Activated naive CD4-positive, alpha-beta T cell treated with anti-CD3 and anti-CD28 coated beads for 36 hours (primary cell): ENCODE results near the gene SMG6. TPM values are rescaled to one million over a fixed set of nuclear protein-coding genes. Genes with fewer than 3 reads are reported as not detected.
A peak's percentile ranks its signal among the peaks of the same experiment; 100 is the strongest.

Source experiments
- CTCF ChIA-PET: fragments of 350-600 bp; sonication (Branson Sonifier 250); formaldehyde crosslinking; loops from one replicate; lab custom pipeline; 2021; ENCODE audit warnings: antibody characterized with exemption; lab: Charles Lee
- DNase-seq: peaks from one replicate; pipeline ENCODE4 v3.0.0-alpha.2; 2020
- H3K27ac Mint-ChIP-seq: one replicate; pipeline ENCODE4 v1.8.0; 2021; ENCODE audit warnings: mild to moderate bottlenecking, mixed read lengths
- H3K27me3 Mint-ChIP-seq: one replicate; pipeline ENCODE4 v1.8.0; 2021; ENCODE audit warnings: low read depth, mixed read lengths
- H3K36me3 Mint-ChIP-seq: one replicate; pipeline ENCODE4 v1.8.0; 2021; ENCODE audit warnings: low read depth, mixed read lengths
- H3K4me1 Mint-ChIP-seq: one replicate; pipeline ENCODE4 v1.8.0; 2021; ENCODE audit warnings: low read depth, mixed read lengths
- H3K4me3 Mint-ChIP-seq: one replicate; pipeline ENCODE4 v1.8.0; 2021; ENCODE audit warnings: mild to moderate bottlenecking, moderate library complexity, mixed read lengths
- H3K9me3 Mint-ChIP-seq: one replicate; pipeline ENCODE4 v1.8.0; 2021; ENCODE audit warnings: mixed read lengths
- intact Hi-C: fragments of 100-400 bp; cut with micrococcal nuclease; formaldehyde crosslinking; loops from one replicate; pipeline ENCODE4 v1.15.1; 2023
- total RNA-seq, 2 experiments: library from RNA; stranded (reverse); gene quantifications; one replicate each; pipeline ENCODE4 v1.2.3, GENCODE V29; 2021

The SMG6 gene
- total RNA-seq, 2 experiments from 2014 or later: 18.8 to 20.7 TPM

DNA sequence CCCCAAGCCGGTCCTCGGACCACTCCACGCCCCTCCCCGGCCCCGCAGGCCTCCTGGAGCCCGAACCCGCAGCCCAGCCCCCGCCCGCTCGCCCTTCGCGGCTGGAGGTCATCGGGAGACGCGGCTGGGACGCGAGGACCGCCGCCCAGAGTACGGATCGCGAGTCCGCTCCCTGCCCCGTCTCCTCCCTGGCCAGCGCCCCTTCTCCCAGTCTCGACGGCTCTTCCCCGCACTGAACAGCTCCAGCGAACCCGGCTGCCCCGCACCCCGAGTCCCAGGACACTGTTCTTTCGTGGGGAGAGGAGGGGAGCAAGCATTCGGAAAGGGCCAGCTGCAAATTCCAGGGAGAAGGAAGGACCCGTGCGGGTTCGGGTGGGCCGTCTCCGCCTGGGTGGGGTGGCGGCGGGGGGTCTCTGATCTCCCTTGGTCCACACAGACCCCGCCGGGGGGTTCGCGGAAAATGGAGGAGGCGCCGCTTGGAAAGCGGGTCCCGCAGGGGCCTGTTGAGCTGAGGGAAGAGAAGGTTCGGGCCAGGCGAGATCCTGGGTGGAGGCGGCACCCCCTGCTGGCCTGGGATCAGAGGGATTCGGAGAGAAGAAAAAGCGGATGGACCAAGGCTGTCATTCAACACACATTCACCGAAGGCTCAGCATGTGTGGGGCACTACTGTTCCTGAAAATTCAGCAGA lies 277.8 kb downstream of the SMG6 start:
- peak; percentile 59 for DNase-seq
- Mint-ChIP-seq H3K36me3 (no peaks in the 10 kb centered on the region), H3K27me3 (peaks cover 30% of the 10 kb centered on the region), H3K4me1 (peaks cover 18% of the 10 kb centered on the region), H3K27ac (no peak overlapping the region), H3K4me3 (peak overlapping the region; percentile 73), H3K9me3 (no peaks in the 10 kb centered on the region)
- CTCF ChIA-PET: interaction anchor here (0.6 to 3.1 kb wide), 5 partner anchors 29 to 311 kb away, joined by 3 to 11 read pairs (median 5); no protein-coding TSS in a partner anchor
- intact Hi-C loops: loop anchor here (1.0 kb wide), 1 partner anchor 117 kb away; no protein-coding TSS in a partner anchor

DNA sequence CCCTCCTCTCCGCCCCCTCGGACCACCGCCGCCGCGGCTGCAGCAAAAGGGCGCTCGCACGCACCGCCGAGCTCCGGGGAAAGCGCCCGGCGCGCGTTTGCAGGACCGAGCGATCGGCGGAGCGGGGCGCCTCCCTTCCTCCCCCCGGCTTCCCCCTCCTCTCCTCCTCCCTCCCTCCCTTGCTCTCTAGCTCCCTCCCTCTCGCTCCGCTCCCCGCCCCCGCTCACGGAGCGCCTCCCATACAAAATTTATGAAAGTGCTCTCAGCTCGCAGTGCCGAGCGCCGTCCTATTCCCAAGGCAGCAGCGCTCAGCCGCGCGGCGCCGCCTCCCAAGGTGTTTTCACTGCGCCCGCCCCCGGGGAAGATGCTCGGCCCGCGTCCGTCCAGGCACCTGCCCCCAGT lies 278.4 kb downstream of the SMG6 start, which contains the start of gene RTN4RL1:
RTN4RL1 (minus strand) TSS at position 115 of the 402 bp plus-strand sequence. CDS start 469 bp downstream, outside the sequence.
- H3K4me3 Mint-ChIP-seq: peak within 1 kb of the TSS; percentile 73
- intact Hi-C loops: no loop called here
- H3K9me3 Mint-ChIP-seq: no peaks in the 10 kb centered on the region
- H3K4me1 Mint-ChIP-seq: peaks cover 14% of the 10 kb centered on the region
- peak; percentile 78 for DNase-seq
- H3K27ac Mint-ChIP-seq: no peak within 1 kb of the TSS
- no peaks in the 10 kb centered on the region for H3K36me3 Mint-ChIP-seq
- peaks cover 30% of the 10 kb centered on the region for H3K27me3 Mint-ChIP-seq
- CTCF ChIA-PET: interaction anchor here (0.6 to 3.1 kb wide), 3 partner anchors 115 to 703 kb away, joined by 4 to 11 read pairs (median 6); no protein-coding TSS in a partner anchor

GRCh38 chr17:2024572-2025219 lies 278.9 kb downstream of the SMG6 start:
- Mint-ChIP-seq H3K27me3 (peaks cover 30% of the 10 kb centered on the region), H3K4me3 (peak overlapping the region; percentile 53), H3K36me3 (no peaks in the 10 kb centered on the region), H3K4me1 (peaks cover 13% of the 10 kb centered on the region), H3K27ac (no peak overlapping the region), H3K9me3 (no peaks in the 10 kb centered on the region)
- CTCF ChIA-PET: interaction anchor here (0.6 to 3.1 kb wide), 2 partner anchors 304 to 704 kb away, joined by 4 to 11 read pairs; no protein-coding TSS in a partner anchor
- DNase-seq: no peak
- intact Hi-C loops: no loop called here

DNA sequence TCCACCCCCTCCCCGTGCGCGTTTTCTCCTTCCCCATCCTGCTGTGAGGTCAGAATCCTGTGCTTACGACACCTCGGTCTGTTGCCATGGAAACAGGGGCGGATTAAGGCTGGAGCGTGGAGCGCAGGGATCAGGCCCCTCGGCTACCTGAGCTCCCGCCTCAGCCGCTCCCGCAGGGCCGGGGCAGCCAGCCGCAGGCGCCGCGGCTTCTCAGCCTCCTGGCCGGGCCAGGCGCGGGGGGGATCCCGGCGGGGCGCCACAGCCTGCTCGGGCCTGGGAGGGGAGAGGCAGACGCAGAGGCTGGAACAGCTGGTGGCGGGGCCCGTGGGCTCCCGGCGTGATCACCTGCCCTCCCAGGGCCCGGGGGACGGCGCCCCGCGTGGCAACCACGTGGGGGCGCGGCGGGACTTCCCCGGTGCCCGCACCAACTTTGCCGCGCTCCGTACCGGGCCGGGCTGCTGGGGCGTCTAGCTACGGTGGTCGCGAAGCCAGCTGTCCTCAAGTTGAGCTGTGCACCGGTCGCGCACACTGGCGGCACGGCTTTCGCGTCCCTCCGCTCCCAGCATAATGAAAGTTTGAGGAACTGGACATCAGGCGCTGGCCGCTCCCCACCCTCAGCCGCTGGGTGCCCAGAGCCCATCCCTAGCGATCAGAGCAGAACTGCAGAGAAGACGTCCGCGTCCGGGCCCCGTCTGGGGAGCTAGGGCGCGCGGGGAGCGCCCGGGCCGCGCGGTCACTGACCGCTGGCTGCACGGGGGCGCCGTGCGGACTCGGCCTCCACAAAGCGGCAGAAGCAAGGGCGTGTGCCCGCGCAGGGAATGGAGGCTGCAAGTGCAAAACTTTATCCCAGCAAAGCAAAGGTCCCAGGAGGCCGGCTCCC lies 279.7 kb downstream of the SMG6 start:
- H3K9me3 Mint-ChIP-seq: no peaks in the 10 kb centered on the region
- peak overlapping the region; percentile 53 for H3K4me3 Mint-ChIP-seq
- peaks cover 30% of the 10 kb centered on the region for H3K27me3 Mint-ChIP-seq
- peak; percentile 63 for DNase-seq
- CTCF ChIA-PET: no interaction called here
- H3K36me3 Mint-ChIP-seq: no peaks in the 10 kb centered on the region
- intact Hi-C loops: no loop called here
- H3K27ac Mint-ChIP-seq: no peak overlapping the region
- peaks cover 11% of the 10 kb centered on the region for H3K4me1 Mint-ChIP-seq

DNA sequence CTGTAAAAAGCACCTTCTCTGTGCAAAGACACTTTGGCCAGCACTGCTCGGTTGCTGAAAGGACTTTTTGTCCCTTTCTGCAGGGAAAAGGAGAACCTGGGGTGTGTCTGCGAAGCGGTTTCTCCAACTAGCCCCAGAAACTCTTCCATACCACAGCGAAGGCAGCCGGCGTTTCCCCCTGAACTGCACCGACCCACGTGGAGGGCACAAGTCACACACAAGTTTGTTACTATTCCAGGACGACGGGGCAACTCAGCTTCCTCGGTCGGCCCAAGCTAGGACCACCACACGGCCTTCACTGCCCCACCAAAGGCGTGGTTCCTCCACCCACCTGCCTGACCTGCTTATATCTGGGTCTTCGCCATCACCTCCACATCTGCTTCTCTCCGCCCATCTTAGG lies 280.3 kb downstream of the SMG6 start:
- CTCF ChIA-PET: no interaction called here
- Mint-ChIP-seq H3K27me3 (peaks cover 28% of the 10 kb centered on the region), H3K9me3 (no peaks in the 10 kb centered on the region), H3K4me1 (peaks cover 11% of the 10 kb centered on the region), H3K36me3 (no peaks in the 10 kb centered on the region), H3K27ac (no peak overlapping the region), H3K4me3 (peak overlapping the region; percentile 42)
- intact Hi-C loops: no loop called here
- DNase-seq: no peak

- Mint-ChIP-seq H3K27me3 (peaks cover 23% of the 10 kb centered on the region), H3K9me3 (no peaks in the 10 kb centered on the region), H3K27ac (no peak overlapping the region), H3K4me1 (peaks cover 11% of the 10 kb centered on the region), H3K4me3 (no peak overlapping the region), H3K36me3 (no peaks in the 10 kb centered on the region)
- no peak for DNase-seq
- intact Hi-C loops: no loop called here
- CTCF ChIA-PET: interaction anchor here (0.9 kb wide), 1 partner anchor 302 kb away, joined by 3 read pairs; no protein-coding TSS in a partner anchor
Measured at GRCh38 chr17:2022647-2023240, 280.8 kb downstream of the SMG6 start.

DNA sequence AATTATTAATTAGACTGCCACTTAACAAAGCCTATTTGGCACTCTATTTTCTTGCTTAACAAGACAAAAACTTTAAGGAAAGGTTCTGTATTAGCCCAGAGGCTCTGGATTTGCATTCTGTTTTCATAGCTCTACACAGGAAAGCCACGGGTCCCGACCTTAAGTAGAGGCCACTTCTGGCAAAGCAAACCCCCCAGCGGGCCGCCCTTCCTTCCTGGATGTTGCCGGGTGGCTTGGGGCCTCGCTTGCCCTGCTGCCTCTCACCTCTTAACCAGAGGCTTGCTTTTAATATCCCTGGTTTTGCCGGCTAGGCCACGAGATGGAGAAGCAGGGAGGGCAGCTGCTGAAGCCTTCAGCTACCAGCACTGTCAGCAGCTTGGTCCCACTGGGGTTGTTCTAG lies 282.9 kb downstream of the SMG6 start:
- peaks cover 10% of the 10 kb centered on the region for H3K27me3 Mint-ChIP-seq
- H3K36me3 Mint-ChIP-seq: no peaks in the 10 kb centered on the region
- CTCF ChIA-PET: no interaction called here
- no peaks in the 10 kb centered on the region for H3K9me3 Mint-ChIP-seq
- intact Hi-C loops: no loop called here
- H3K4me1 Mint-ChIP-seq: peaks cover 6% of the 10 kb centered on the region
- DNase-seq: no peak
- no peak overlapping the region for H3K27ac Mint-ChIP-seq
- no peak overlapping the region for H3K4me3 Mint-ChIP-seq

GRCh38 chr17:2019723-2020122 lies 283.9 kb downstream of the SMG6 start:
- CTCF ChIA-PET: interaction anchor here (0.6 kb wide), 1 partner anchor 355 kb away, joined by 3 read pairs; no protein-coding TSS in a partner anchor

GRCh38 chr17:2018716-2019510 lies 284.7 kb downstream of the SMG6 start:
- H3K4me3 Mint-ChIP-seq: no peak overlapping the region
- no peaks in the 10 kb centered on the region for H3K9me3 Mint-ChIP-seq
- no peak for DNase-seq
- peaks cover 9% of the 10 kb centered on the region for H3K27me3 Mint-ChIP-seq
- CTCF ChIA-PET: interaction anchor here (0.7 kb wide), 1 partner anchor 9 kb away, joined by 3 read pairs; no protein-coding TSS in a partner anchor
- no peaks in the 10 kb centered on the region for H3K36me3 Mint-ChIP-seq
- H3K4me1 Mint-ChIP-seq: peaks cover 5% of the 10 kb centered on the region
- H3K27ac Mint-ChIP-seq: no peak overlapping the region
- intact Hi-C loops: no loop called here

More at GRCh38 chr17:2019723-2020122, 283.9 kb downstream of the SMG6 start:
- H3K4me1 Mint-ChIP-seq: peaks cover 5% of the 10 kb centered on the region
- no peak overlapping the region for H3K27ac Mint-ChIP-seq
- no peaks in the 10 kb centered on the region for H3K9me3 Mint-ChIP-seq
- DNase-seq: no peak
- H3K36me3 Mint-ChIP-seq: no peaks in the 10 kb centered on the region
- no peak overlapping the region for H3K4me3 Mint-ChIP-seq
- intact Hi-C loops: no loop called here
- peaks cover 8% of the 10 kb centered on the region for H3K27me3 Mint-ChIP-seq

GRCh38 chr17:2017274-2017941 lies 286.2 kb downstream of the SMG6 start:
- CTCF ChIA-PET: no interaction called here
- DNase-seq: no peak
- Mint-ChIP-seq H3K27ac (no peak overlapping the region), H3K27me3 (peaks cover 6% of the 10 kb centered on the region), H3K36me3 (no peaks in the 10 kb centered on the region), H3K9me3 (no peaks in the 10 kb centered on the region), H3K4me3 (no peak overlapping the region), H3K4me1 (no peaks in the 10 kb centered on the region)
- intact Hi-C loops: no loop called here

DNA sequence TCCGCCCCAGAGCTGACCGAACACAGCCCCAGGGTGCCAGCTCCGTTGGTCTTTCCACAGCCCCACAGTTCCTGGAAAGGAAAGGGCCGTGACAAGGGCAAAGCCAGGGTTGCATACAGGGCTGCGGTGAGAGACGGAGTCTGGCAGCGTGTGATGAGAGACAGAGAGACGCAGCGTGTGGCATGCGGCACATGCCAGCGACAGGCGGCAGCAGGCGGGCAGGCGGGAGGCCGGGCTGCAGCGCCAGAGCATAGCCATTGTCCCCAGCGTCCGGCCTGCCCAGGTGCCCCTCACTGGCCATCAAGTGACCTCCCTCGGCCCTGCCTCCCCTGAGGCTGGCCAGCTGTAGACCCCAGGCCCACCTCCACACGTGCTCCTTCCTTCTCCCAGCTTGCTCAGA lies 287.1 kb downstream of the SMG6 start:
- intact Hi-C loops: no loop called here
- CTCF ChIA-PET: no interaction called here
- no peak overlapping the region for H3K4me3 Mint-ChIP-seq

More for the DNA sequence above, 287.1 kb downstream of the SMG6 start:
- H3K4me1 Mint-ChIP-seq: no peaks in the 10 kb centered on the region
- DNase-seq: no peak
- peaks cover 7% of the 10 kb centered on the region for H3K27me3 Mint-ChIP-seq
- no peaks in the 10 kb centered on the region for H3K36me3 Mint-ChIP-seq
- H3K9me3 Mint-ChIP-seq: no peaks in the 10 kb centered on the region
- no peak overlapping the region for H3K27ac Mint-ChIP-seq
